HepG2 (cell line): ENCODE results near the gene JPH3. TPM values are rescaled to one million over a fixed set of nuclear protein-coding genes. Genes with fewer than 3 reads are reported as not detected.

Experiments
- CAMTA2 ChIP-seq: sonication (generic); formaldehyde crosslinking; IDR thresholded peaks from 2 replicates; pipeline ENCODE4 v1.4.0; 2020; ENCODE audit warnings: mild to moderate bottlenecking, missing genetic modification reagents, borderline replicate concordance
- EHMT2 ChIP-seq: fragments of 200-600 bp; sonication (generic); IDR thresholded peaks from 2 replicates; pipeline ENCODE4 v1.7.0; 2017; ENCODE audit warnings: antibody characterized with exemption, low read depth, low read length, borderline replicate concordance
- FOSL2 ChIP-seq: sonication (generic); formaldehyde crosslinking; IDR thresholded peaks from 2 replicates; pipeline ENCODE4 v1.4.0; 2020; ENCODE audit warnings: missing genetic modification reagents
- FOXO1 ChIP-seq: sonication (generic); formaldehyde crosslinking; IDR thresholded peaks from 2 replicates; pipeline ENCODE4 v1.4.0; 2020; ENCODE audit warnings: missing genetic modification reagents
- GATAD1 ChIP-seq: IDR thresholded peaks from 2 replicates; pipeline ENCODE4 v1.6.1; 2016; ENCODE audit warnings: missing genetic modification reagents, missing compliant biosample characterization
- HNRNPLL ChIP-seq: fragments of 200-400 bp; formaldehyde crosslinking; IDR thresholded peaks from 2 replicates; pipeline ENCODE4 v1.6.1; 2017; ENCODE audit warnings: mild to moderate bottlenecking, low read depth, low read length; ENCODE audit not compliant: poor library complexity, severe bottlenecking
- REPIN1 ChIP-seq: sonication (generic); formaldehyde crosslinking; IDR thresholded peaks from 2 replicates; pipeline ENCODE4 v1.8.0; 2022; ENCODE audit warnings: missing genetic modification reagents, low read depth, mild to moderate bottlenecking, borderline replicate concordance
- SMAD3 ChIP-seq: sonication (generic); formaldehyde crosslinking; IDR thresholded peaks from 2 replicates; pipeline ENCODE4 v1.4.0; 2020; ENCODE audit warnings: missing genetic modification reagents
- ZNF333 ChIP-seq: sonication (generic); formaldehyde crosslinking; IDR thresholded peaks from 2 replicates; pipeline ENCODE4 v1.4.0; 2020; ENCODE audit warnings: mild to moderate bottlenecking, missing genetic modification reagents, borderline replicate concordance
- ZNF747 ChIP-seq: sonication (generic); formaldehyde crosslinking; IDR thresholded peaks from 2 replicates; pipeline ENCODE4 v1.8.1; 2023; ENCODE audit warnings: missing genetic modification reagents, mild to moderate bottlenecking, borderline replicate concordance
- ZNF792 ChIP-seq: IDR thresholded peaks from 2 replicates; pipeline ENCODE4 v1.6.1; 2016
- polyA plus RNA-seq, 8 experiments: library from polyadenylated mRNA; depleted of rRNA in 3 of 8; stranded (reverse) in 7 of 8; unstranded in 1 of 8; fragments of >200 nt; fragmentation: Illumina TruSeq in 4 of 8; extraction: Trizol in 4 of 8; gene quantifications; 2 replicates each; pipeline versions ENCODE4 v1.2.1 to v1.2.3, GENCODE V29; 2011 to 2016; ENCODE audit warnings: low read depth in 4 of 8, missing spikeins in 1 of 8, mixed read lengths in 1 of 8; ENCODE audit not compliant: insufficient read depth in 1 of 8
- total RNA-seq, 5 experiments: library from RNA; depleted of rRNA; stranded (reverse); fragments of >200 nt; fragmentation: Illumina TruSeq; extraction: Trizol; gene quantifications; 2 replicates each; pipeline ENCODE4 v1.2.3, GENCODE V29; 2016; ENCODE audit warnings: low read depth in 1 of 5
- TF ChIP-seq, protein P1 (sequence below): sonication (generic); formaldehyde crosslinking; IDR thresholded peaks from 2 replicates; pipeline ENCODE4 v1.5.0; 2020; ENCODE audit warnings: missing genetic modification reagents, mild to moderate bottlenecking, borderline replicate concordance
- TF ChIP-seq, protein P2 (sequence below): sonication (generic); formaldehyde crosslinking; IDR thresholded peaks from 2 replicates; pipeline ENCODE4 v1.4.0; 2020; ENCODE audit warnings: missing genetic modification reagents, borderline replicate concordance
- TF ChIP-seq, protein P3 (sequence below): IDR thresholded peaks from 2 replicates; pipeline ENCODE4 v1.6.1; 2016; ENCODE audit warnings: low read depth, missing genetic modification reagents, missing compliant biosample characterization
- TF ChIP-seq, protein P4 (sequence below): sonication (generic); formaldehyde crosslinking; IDR thresholded peaks from 2 replicates; pipeline ENCODE4 v1.5.0; 2020; ENCODE audit warnings: missing genetic modification reagents

Gene JPH3
- total and polyA plus RNA-seq, 2 of the 13 experiments (the other 11 are each of a cell fraction or from before 2014, with no cell fraction given) = not detected

DNA sequence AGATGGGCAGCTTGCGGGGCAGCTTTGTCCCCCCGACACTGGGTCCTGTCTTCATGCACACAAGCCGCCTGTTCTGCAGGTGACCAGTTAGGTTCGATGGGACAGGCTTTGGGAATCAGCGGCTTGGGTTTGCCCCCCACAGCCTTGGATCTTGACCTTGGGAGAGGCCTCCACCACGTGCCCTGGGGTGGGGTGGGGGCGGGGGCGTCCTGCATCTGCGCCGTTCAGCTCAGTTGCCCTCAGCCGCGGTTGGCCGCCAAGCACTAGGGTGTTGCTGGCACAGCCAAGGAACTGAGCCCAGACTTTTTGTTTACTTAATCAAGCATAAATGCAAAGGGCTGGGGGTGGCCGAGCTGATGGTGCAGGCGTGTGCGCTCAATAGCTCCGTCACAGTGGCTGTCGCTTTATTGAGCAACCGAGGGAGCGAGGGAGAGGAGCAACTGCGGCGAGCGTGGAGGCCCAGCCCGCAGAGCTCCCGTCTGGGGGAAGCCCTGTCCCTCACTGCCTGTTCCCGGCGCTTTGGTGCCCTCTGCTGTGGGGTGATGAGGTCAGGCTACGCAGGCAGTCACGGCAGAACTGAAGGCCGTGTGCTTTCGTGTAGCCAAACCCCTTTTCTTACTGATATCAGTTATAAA lies 33.9 kb downstream of the JPH3 start (continued):
- TF ChIP-seq, protein P1, sequence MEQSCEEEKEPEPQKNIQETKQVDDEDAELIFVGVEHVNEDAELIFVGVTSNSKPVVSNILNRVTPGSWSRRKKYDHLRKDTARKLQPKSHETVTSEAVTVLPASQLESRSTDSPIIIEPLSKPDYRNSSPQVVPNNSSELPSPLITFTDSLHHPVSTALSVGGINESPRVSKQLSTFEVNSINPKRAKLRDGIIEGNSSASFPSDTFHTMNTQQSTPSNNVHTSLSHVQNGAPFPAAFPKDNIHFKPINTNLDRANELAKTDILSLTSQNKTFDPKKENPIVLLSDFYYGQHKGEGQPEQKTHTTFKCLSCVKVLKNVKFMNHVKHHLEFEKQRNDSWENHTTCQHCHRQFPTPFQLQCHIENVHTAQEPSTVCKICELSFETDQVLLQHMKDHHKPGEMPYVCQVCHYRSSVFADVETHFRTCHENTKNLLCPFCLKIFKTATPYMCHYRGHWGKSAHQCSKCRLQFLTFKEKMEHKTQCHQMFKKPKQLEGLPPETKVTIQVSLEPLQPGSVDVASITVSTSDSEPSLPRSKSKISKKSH (CRISPR knock-in tag) = no peak
- TF ChIP-seq EHMT2 (no peak), HNRNPLL (peak; percentile 49), CAMTA2 (0 out of 2 replicates have a peak, but pooled peaks have one; percentile 7), ZNF747 (0 out of 2 replicates have a peak, but pooled peaks have one; percentile 31), FOXO1 (CRISPR knock-in tag) (0 out of 2 replicates have a peak, but pooled peaks have one; percentile 19), FOSL2 (CRISPR knock-in tag) (peak; percentile 21; the same call in 1 of the 2 replicates), GATAD1 (CRISPR knock-in tag) (0 out of 2 replicates have a peak, but pooled peaks have one; percentile 33), ZNF792 (CRISPR knock-in tag) (peak; percentile 53; the same call in 1 of the 2 replicates), SMAD3 (CRISPR knock-in tag) (peak; percentile 55; the same call in 1 of the 2 replicates), ZNF333 (0 out of 2 replicates have a peak, but pooled peaks have one; percentile 3), REPIN1 (CRISPR knock-in tag) (no peak)
- TF ChIP-seq, protein P2, sequence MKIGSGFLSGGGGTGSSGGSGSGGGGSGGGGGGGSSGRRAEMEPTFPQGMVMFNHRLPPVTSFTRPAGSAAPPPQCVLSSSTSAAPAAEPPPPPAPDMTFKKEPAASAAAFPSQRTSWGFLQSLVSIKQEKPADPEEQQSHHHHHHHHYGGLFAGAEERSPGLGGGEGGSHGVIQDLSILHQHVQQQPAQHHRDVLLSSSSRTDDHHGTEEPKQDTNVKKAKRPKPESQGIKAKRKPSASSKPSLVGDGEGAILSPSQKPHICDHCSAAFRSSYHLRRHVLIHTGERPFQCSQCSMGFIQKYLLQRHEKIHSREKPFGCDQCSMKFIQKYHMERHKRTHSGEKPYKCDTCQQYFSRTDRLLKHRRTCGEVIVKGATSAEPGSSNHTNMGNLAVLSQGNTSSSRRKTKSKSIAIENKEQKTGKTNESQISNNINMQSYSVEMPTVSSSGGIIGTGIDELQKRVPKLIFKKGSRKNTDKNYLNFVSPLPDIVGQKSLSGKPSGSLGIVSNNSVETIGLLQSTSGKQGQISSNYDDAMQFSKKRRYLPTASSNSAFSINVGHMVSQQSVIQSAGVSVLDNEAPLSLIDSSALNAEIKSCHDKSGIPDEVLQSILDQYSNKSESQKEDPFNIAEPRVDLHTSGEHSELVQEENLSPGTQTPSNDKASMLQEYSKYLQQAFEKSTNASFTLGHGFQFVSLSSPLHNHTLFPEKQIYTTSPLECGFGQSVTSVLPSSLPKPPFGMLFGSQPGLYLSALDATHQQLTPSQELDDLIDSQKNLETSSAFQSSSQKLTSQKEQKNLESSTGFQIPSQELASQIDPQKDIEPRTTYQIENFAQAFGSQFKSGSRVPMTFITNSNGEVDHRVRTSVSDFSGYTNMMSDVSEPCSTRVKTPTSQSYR (CRISPR knock-in tag) = peak; percentile 20; the same call in 1 of the 2 replicates
- TF ChIP-seq, protein P3, sequence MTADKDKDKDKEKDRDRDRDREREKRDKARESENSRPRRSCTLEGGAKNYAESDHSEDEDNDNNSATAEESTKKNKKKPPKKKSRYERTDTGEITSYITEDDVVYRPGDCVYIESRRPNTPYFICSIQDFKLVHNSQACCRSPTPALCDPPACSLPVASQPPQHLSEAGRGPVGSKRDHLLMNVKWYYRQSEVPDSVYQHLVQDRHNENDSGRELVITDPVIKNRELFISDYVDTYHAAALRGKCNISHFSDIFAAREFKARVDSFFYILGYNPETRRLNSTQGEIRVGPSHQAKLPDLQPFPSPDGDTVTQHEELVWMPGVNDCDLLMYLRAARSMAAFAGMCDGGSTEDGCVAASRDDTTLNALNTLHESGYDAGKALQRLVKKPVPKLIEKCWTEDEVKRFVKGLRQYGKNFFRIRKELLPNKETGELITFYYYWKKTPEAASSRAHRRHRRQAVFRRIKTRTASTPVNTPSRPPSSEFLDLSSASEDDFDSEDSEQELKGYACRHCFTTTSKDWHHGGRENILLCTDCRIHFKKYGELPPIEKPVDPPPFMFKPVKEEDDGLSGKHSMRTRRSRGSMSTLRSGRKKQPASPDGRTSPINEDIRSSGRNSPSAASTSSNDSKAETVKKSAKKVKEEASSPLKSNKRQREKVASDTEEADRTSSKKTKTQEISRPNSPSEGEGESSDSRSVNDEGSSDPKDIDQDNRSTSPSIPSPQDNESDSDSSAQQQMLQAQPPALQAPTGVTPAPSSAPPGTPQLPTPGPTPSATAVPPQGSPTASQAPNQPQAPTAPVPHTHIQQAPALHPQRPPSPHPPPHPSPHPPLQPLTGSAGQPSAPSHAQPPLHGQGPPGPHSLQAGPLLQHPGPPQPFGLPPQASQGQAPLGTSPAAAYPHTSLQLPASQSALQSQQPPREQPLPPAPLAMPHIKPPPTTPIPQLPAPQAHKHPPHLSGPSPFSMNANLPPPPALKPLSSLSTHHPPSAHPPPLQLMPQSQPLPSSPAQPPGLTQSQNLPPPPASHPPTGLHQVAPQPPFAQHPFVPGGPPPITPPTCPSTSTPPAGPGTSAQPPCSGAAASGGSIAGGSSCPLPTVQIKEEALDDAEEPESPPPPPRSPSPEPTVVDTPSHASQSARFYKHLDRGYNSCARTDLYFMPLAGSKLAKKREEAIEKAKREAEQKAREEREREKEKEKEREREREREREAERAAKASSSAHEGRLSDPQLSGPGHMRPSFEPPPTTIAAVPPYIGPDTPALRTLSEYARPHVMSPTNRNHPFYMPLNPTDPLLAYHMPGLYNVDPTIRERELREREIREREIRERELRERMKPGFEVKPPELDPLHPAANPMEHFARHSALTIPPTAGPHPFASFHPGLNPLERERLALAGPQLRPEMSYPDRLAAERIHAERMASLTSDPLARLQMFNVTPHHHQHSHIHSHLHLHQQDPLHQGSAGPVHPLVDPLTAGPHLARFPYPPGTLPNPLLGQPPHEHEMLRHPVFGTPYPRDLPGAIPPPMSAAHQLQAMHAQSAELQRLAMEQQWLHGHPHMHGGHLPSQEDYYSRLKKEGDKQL (CRISPR knock-in tag) = no peak
- TF ChIP-seq, protein P4, sequence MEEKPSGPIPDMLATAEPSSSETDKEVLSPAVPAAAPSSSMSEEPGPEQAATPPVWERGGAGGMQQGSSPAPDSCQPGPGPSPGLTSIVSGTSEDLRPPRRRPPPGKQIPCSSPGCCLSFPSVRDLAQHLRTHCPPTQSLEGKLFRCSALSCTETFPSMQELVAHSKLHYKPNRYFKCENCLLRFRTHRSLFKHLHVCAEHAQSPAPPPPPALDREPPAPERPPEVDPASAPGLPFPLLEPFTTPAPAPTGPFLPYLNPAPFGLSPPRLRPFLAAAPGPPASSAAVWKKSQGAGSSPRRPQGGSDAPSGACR (CRISPR knock-in tag) = 0 out of 2 replicates have a peak, but pooled peaks have one; percentile 77
